CD8-positive, alpha-beta memory T cell (primary cell): ENCODE measurements around the gene CSNK1A1L. TPM values are rescaled to one million over a fixed set of nuclear protein-coding genes. Genes with fewer than 3 reads are reported as not detected.

Source experiments
- CTCF ChIA-PET: fragments of 350-600 bp; sonication (Branson Sonifier 250); formaldehyde crosslinking; loops from one replicate; lab custom pipeline; 2021; ENCODE audit warnings: antibody characterized with exemption; lab: Charles Lee
- POLR2A ChIA-PET: fragments of 350-600 bp; sonication (Branson Sonifier 250); formaldehyde crosslinking; loops from one replicate; lab custom pipeline; 2021; ENCODE audit warnings: antibody characterized with exemption; lab: Charles Lee
- DNase-seq, 5 donors: peaks; one replicate each; pipeline versions ENCODE4 v3.0.0 to v3.0.0-alpha.2; 2020 to 2022; ENCODE audit warnings: mixed read lengths in 1 of 5
- H3K27ac ChIP-seq: one replicate; pipeline ENCODE4 v1.7.0; 2013; ENCODE audit warnings: low read depth, mild to moderate bottlenecking, low read length, moderate library complexity
- H3K27me3 ChIP-seq: 2 replicates; pipeline ENCODE4 v1.7.0; 2013; ENCODE audit warnings: low read length, mild to moderate bottlenecking; ENCODE audit not compliant: insufficient read depth, poor library complexity, severe bottlenecking
- H3K36me3 ChIP-seq: 2 replicates; pipeline ENCODE4 v1.7.0; 2013; ENCODE audit warnings: mild to moderate bottlenecking, low read length, moderate library complexity; ENCODE audit not compliant: insufficient read depth
- H3K4me1 ChIP-seq: 2 replicates; pipeline ENCODE4 v1.7.0; 2013; ENCODE audit warnings: mild to moderate bottlenecking, low read length, moderate library complexity; ENCODE audit not compliant: insufficient read depth
- H3K4me3 ChIP-seq: 2 replicates; pipeline ENCODE4 v1.7.0; 2013; ENCODE audit warnings: mild to moderate bottlenecking, low read length
- H3K9me3 ChIP-seq: 2 replicates; pipeline ENCODE4 v1.7.0; 2013; ENCODE audit warnings: mild to moderate bottlenecking, low read length
- H3K27ac Mint-ChIP-seq, 8 donors: one replicate each; pipeline ENCODE4 v1.8.0; 2020 to 2021; ENCODE audit warnings: mixed read lengths in 8 of 8, mild to moderate bottlenecking in 6 of 8, inconsistent platforms in 3 of 8, moderate library complexity in 3 of 8
- H3K27me3 Mint-ChIP-seq, 2 donors: one replicate each; pipeline ENCODE4 v1.8.0; 2020 to 2021; ENCODE audit warnings: mixed read lengths in 2 of 2, mild to moderate bottlenecking in 1 of 2, moderate library complexity in 1 of 2
- H3K36me3 Mint-ChIP-seq, 3 donors: one replicate each; pipeline ENCODE4 v1.8.0; 2020 to 2021; ENCODE audit warnings: mixed read lengths in 3 of 3, inconsistent platforms in 1 of 3, mild to moderate bottlenecking in 1 of 3
- H3K4me1 Mint-ChIP-seq, 3 donors: one replicate each; pipeline ENCODE4 v1.8.0; 2020 to 2021; ENCODE audit warnings: mixed read lengths in 3 of 3, inconsistent platforms in 1 of 3, mild to moderate bottlenecking in 1 of 3
- H3K4me3 Mint-ChIP-seq, 7 donors: one replicate each; pipeline ENCODE4 v1.8.0; 2020 to 2021; ENCODE audit warnings: mixed read lengths in 7 of 7, mild to moderate bottlenecking in 6 of 7, moderate library complexity in 4 of 7, inconsistent platforms in 2 of 7
- H3K9me3 Mint-ChIP-seq, 5 donors: one replicate each; pipeline ENCODE4 v1.8.0; 2020 to 2022; ENCODE audit warnings: mixed read lengths in 5 of 5, mild to moderate bottlenecking in 3 of 5, moderate library complexity in 2 of 5, inconsistent platforms in 1 of 5
- polyA plus RNA-seq: library from polyadenylated mRNA; unstranded; fragments of 300-500 nt; fragmentation: Illumina TruSeq; gene quantifications from one replicate; pipeline ENCODE4 v1.2.3, GENCODE V29; 2021
- total RNA-seq, 2 experiments: library from RNA; stranded (reverse); gene quantifications; one replicate each; pipeline ENCODE4 v1.2.3, GENCODE V29; 2021

The CSNK1A1L gene
- total and polyA plus RNA-seq, 3 experiments from 2014 or later: not detected

DNA sequence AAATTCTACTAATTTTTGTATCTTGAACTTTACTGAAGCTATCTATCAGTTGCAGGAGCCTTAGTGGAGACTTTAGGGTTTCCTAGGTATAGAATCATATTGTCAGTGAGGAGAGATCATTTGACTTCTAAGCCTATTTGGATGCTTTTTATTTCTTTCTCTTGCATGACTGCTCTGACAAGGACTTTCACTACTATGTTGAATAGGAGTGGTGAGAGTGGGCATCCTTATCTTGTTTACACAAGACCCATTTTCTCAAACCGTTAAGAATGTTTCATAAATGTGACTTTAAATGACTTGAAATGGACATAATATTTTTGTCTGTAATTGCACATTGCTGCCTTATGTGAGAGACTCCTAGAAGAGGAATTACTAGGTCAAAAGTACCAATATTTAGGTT is 17.9 kb upstream of the CSNK1A1L start:
- H3K4me1 ChIP-seq: no peaks in the 10 kb centered on the region
- POLR2A ChIA-PET: no interaction called here
- H3K27ac ChIP-seq: no peak overlapping the region
- no peak overlapping the region for H3K4me3 ChIP-seq
- no peaks in the 10 kb centered on the region for H3K27me3 ChIP-seq
- no peaks in the 10 kb centered on the region for H3K36me3 Mint-ChIP-seq
- H3K27ac Mint-ChIP-seq: no peak overlapping the region
- H3K36me3 ChIP-seq: no peaks in the 10 kb centered on the region
- no peak for DNase-seq
- H3K4me1 Mint-ChIP-seq: no peaks in the 10 kb centered on the region
- H3K27me3 Mint-ChIP-seq: peaks cover 2 to 4% of the 10 kb centered on the region in 2 donors
- CTCF ChIA-PET: no interaction called here
- H3K9me3 ChIP-seq: no peaks in the 10 kb centered on the region
- H3K9me3 Mint-ChIP-seq: no peaks in the 10 kb centered on the region
- H3K4me3 Mint-ChIP-seq: no peak overlapping the region

GRCh38 chr13:37118016-37118415 is 12.6 kb upstream of the CSNK1A1L start:
- ChIA-PET POLR2A (no interaction called here), CTCF (no interaction called here)
- no peak overlapping the region for H3K4me3 Mint-ChIP-seq
- H3K36me3 Mint-ChIP-seq: no peaks in the 10 kb centered on the region
- DNase-seq: no peak
- Histone ChIP-seq H3K27me3 (no peaks in the 10 kb centered on the region), H3K4me1 (no peaks in the 10 kb centered on the region), H3K4me3 (no peak overlapping the region), H3K9me3 (no peaks in the 10 kb centered on the region), H3K27ac (no peak overlapping the region), H3K36me3 (no peaks in the 10 kb centered on the region)
- H3K4me1 Mint-ChIP-seq: no peaks in the 10 kb centered on the region
- peaks cover 4% of the 10 kb centered on the region in 2 donors for H3K27me3 Mint-ChIP-seq
- no peak overlapping the region for H3K27ac Mint-ChIP-seq
- no peaks in the 10 kb centered on the region for H3K9me3 Mint-ChIP-seq

DNA sequence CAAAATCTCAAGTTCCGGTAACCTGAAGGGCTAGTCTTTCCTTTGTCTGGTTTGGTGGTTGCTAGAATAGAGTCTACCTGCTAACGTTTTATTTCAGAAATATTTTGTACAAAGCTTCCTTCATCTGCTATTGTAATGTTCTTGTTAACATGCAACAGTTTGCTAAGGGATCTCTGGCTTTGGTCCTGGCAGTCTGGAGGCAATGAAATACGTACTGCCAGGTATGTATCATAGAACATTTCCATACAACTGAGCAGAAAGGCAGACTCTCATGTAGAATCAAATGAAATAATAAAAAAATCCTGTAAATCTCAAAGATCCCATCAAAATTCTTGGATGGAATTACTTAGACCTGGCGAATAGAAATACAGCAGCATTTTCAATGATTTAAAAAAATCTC is 8.8 kb upstream of the CSNK1A1L start:
- H3K36me3 Mint-ChIP-seq: no peaks in the 10 kb centered on the region
- no peaks in the 10 kb centered on the region for H3K4me1 ChIP-seq
- no peaks in the 10 kb centered on the region for H3K9me3 Mint-ChIP-seq
- H3K36me3 ChIP-seq: no peaks in the 10 kb centered on the region
- no peak overlapping the region for H3K27ac ChIP-seq
- DNase-seq: no peak
- no peaks in the 10 kb centered on the region for H3K27me3 ChIP-seq
- H3K9me3 ChIP-seq: no peaks in the 10 kb centered on the region
- H3K4me3 ChIP-seq: no peak overlapping the region
- peaks cover 4 to 7% of the 10 kb centered on the region in 2 donors for H3K27me3 Mint-ChIP-seq
- no peak overlapping the region for H3K27ac Mint-ChIP-seq
- H3K4me1 Mint-ChIP-seq: no peaks in the 10 kb centered on the region
- CTCF ChIA-PET: no interaction called here
- POLR2A ChIA-PET: no interaction called here
- H3K4me3 Mint-ChIP-seq: no peak overlapping the region

GRCh38 chr13:37113534-37113933 is 8.1 kb upstream of the CSNK1A1L start:
- Histone ChIP-seq H3K36me3 (no peaks in the 10 kb centered on the region), H3K27ac (no peak overlapping the region), H3K4me3 (no peak overlapping the region), H3K4me1 (no peaks in the 10 kb centered on the region), H3K27me3 (no peaks in the 10 kb centered on the region), H3K9me3 (no peaks in the 10 kb centered on the region)
- Mint-ChIP-seq H3K27ac (no peak overlapping the region), H3K9me3 (no peaks in the 10 kb centered on the region), H3K4me3 (no peak overlapping the region), H3K4me1 (no peaks in the 10 kb centered on the region), H3K27me3 (peaks cover 4 to 8% of the 10 kb centered on the region in 2 donors), H3K36me3 (no peaks in the 10 kb centered on the region)
- ChIA-PET CTCF (no interaction called here), POLR2A (no interaction called here)
- no peak for DNase-seq

- ChIA-PET POLR2A (no interaction called here), CTCF (no interaction called here)
- Histone ChIP-seq H3K9me3 (no peaks in the 10 kb centered on the region), H3K36me3 (no peaks in the 10 kb centered on the region), H3K27ac (no peak overlapping the region), H3K4me1 (no peaks in the 10 kb centered on the region), H3K4me3 (no peak overlapping the region), H3K27me3 (no peaks in the 10 kb centered on the region)
- Mint-ChIP-seq H3K9me3 (no peaks in the 10 kb centered on the region), H3K4me3 (no peak overlapping the region), H3K27me3 (peaks cover 2 to 16% of the 10 kb centered on the region in 2 donors), H3K4me1 (no peaks in the 10 kb centered on the region), H3K27ac (no peak overlapping the region), H3K36me3 (no peaks in the 10 kb centered on the region)
- DNase-seq: no peak
Observed at GRCh38 chr13:37109051-37109678, 3.7 kb upstream of the CSNK1A1L start.

DNA sequence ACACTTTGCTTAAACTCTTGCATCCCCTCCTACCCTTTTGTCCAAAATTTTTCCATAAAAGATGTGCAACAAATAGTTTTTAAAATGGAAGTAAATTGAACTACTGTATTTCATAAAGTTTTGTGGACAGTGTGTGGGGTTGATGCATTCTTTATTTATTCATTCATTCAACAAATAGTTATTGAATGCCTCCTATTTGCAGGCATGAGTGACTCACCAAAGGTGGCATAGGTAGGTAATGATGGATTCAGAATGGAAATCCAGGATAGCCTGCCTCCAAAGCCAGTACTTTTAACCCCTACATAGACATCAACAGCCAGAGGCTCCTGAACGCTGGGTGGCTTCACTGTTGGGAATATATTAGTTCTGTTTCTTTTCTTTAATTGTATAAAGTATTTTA is 2.4 kb upstream of the CSNK1A1L start:
- Histone ChIP-seq H3K4me3 (no peak overlapping the region), H3K9me3 (no peaks in the 10 kb centered on the region), H3K27ac (no peak overlapping the region), H3K27me3 (no peaks in the 10 kb centered on the region), H3K36me3 (no peaks in the 10 kb centered on the region), H3K4me1 (no peaks in the 10 kb centered on the region)
- H3K27ac Mint-ChIP-seq: no peak overlapping the region
- H3K4me3 Mint-ChIP-seq: no peak overlapping the region
- H3K9me3 Mint-ChIP-seq: no peaks in the 10 kb centered on the region
- no peaks in the 10 kb centered on the region for H3K36me3 Mint-ChIP-seq
- ChIA-PET CTCF (no interaction called here), POLR2A (no interaction called here)
- no peaks in the 10 kb centered on the region for H3K4me1 Mint-ChIP-seq
- no peak for DNase-seq
- H3K27me3 Mint-ChIP-seq: peaks cover 2 to 20% of the 10 kb centered on the region in 2 donors

GRCh38 chr13:37107456-37107855 is 2.0 kb upstream of the CSNK1A1L start:
- Mint-ChIP-seq H3K4me1 (no peaks in the 10 kb centered on the region), H3K36me3 (no peaks in the 10 kb centered on the region), H3K9me3 (no peaks in the 10 kb centered on the region), H3K4me3 (no peak overlapping the region), H3K27me3 (peaks cover 2 to 20% of the 10 kb centered on the region in 2 donors), H3K27ac (no peak overlapping the region)
- Histone ChIP-seq H3K27me3 (no peaks in the 10 kb centered on the region), H3K4me1 (no peaks in the 10 kb centered on the region), H3K27ac (no peak overlapping the region), H3K9me3 (no peaks in the 10 kb centered on the region), H3K36me3 (no peaks in the 10 kb centered on the region), H3K4me3 (no peak overlapping the region)
- CTCF ChIA-PET: no interaction called here
- DNase-seq: no peak
- POLR2A ChIA-PET: no interaction called here

DNA sequence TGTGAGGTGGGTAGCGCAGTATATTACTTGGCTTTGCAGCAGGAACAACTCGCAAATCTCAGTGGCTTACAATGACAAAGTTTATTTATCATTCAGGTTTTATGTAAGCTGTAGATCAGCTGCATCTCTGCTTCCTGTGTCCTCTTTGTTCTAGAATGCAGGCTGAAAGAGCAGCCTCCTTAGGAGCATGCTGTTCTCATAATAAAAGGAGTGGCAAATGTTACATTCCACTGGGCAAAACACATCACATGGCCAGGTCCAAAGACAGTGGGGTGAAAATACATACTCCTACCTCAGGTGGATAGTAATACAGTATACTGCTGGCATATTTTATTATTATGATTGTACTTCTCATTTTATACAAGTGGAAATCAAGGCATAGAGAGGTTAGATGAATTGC is 1.2 kb upstream of the CSNK1A1L start:
- no peak for DNase-seq
- POLR2A ChIA-PET: no interaction called here
- CTCF ChIA-PET: no interaction called here
- Mint-ChIP-seq H3K27ac (no peak overlapping the region), H3K4me1 (no peaks in the 10 kb centered on the region), H3K36me3 (no peaks in the 10 kb centered on the region), H3K27me3 (peaks cover 2 to 22% of the 10 kb centered on the region in 2 donors), H3K9me3 (no peaks in the 10 kb centered on the region), H3K4me3 (no peak overlapping the region)
- H3K4me3 ChIP-seq: no peak overlapping the region
- H3K36me3 ChIP-seq: no peaks in the 10 kb centered on the region
- H3K9me3 ChIP-seq: no peaks in the 10 kb centered on the region
- H3K27me3 ChIP-seq: no peaks in the 10 kb centered on the region
- H3K4me1 ChIP-seq: no peaks in the 10 kb centered on the region
- no peak overlapping the region for H3K27ac ChIP-seq
